CD4-positive, alpha-beta memory T cell (primary cell): ENCODE measurements around the gene LRP2BP. TPM values are rescaled to one million over a fixed set of nuclear protein-coding genes. Genes with fewer than 3 reads are reported as not detected.
A peak's percentile ranks its signal among the peaks of the same experiment; 100 is the strongest.
"Not testable (repeated sequence)": the region's sequence is repeated elsewhere in the genome, so short reads cannot be mapped to it uniquely, and the experiment has no call there.

Experiments
- CTCF ChIA-PET: fragments of 350-600 bp; sonication (Branson Sonifier 250); formaldehyde crosslinking; loops from one replicate; lab custom pipeline; 2021; ENCODE audit warnings: inconsistent platforms; ENCODE audit not compliant: partially characterized antibody; lab: Charles Lee
- POLR2A ChIA-PET: fragments of 350-600 bp; sonication (Branson Sonifier 250); formaldehyde crosslinking; loops from one replicate; lab custom pipeline; 2021; ENCODE audit not compliant: partially characterized antibody; lab: Charles Lee
- DNase-seq, 5 donors: peaks; one replicate each; pipeline versions ENCODE4 v3.0.0 to v3.0.0-alpha.2; 2020 to 2022; ENCODE audit warnings: mixed read lengths in 1 of 5
- H3K27ac ChIP-seq: one replicate; pipeline ENCODE4 v1.7.0; 2013; ENCODE audit warnings: low read depth, low read length
- H3K27me3 ChIP-seq: 2 replicates; pipeline ENCODE4 v1.7.0; 2013; ENCODE audit warnings: mild to moderate bottlenecking, low read length, moderate library complexity; ENCODE audit not compliant: insufficient read depth
- H3K36me3 ChIP-seq: 2 replicates; pipeline ENCODE4 v1.7.0; 2013; ENCODE audit warnings: mild to moderate bottlenecking, low read length, moderate library complexity; ENCODE audit not compliant: insufficient read depth
- H3K4me1 ChIP-seq: 2 replicates; pipeline ENCODE4 v1.7.0; 2013; ENCODE audit warnings: mild to moderate bottlenecking, low read length, moderate library complexity; ENCODE audit not compliant: insufficient read depth
- H3K4me3 ChIP-seq, 2 donors: one replicate each; pipeline ENCODE4 v1.7.0; 2013; ENCODE audit warnings: low read length in 2 of 2, mild to moderate bottlenecking in 1 of 2
- H3K9me3 ChIP-seq, 2 donors: one replicate each; pipeline ENCODE4 v1.7.0; 2013; ENCODE audit warnings: low read length in 2 of 2, control low read depth in 1 of 2; ENCODE audit not compliant: control insufficient read depth in 1 of 2
- H3K27ac Mint-ChIP-seq, 7 donors: one replicate each; pipeline ENCODE4 v1.8.0; 2020 to 2021; ENCODE audit warnings: mixed read lengths in 7 of 7, mild to moderate bottlenecking in 6 of 7, inconsistent platforms in 3 of 7, moderate library complexity in 3 of 7
- H3K27me3 Mint-ChIP-seq, 2 donors: one replicate each; pipeline ENCODE4 v1.8.0; 2020 to 2021; ENCODE audit warnings: mixed read lengths in 2 of 2
- H3K36me3 Mint-ChIP-seq, 2 donors: one replicate each; pipeline ENCODE4 v1.8.0; 2020 to 2021; ENCODE audit warnings: mixed read lengths in 2 of 2, inconsistent platforms in 1 of 2, mild to moderate bottlenecking in 1 of 2
- H3K4me1 Mint-ChIP-seq, 4 donors: one replicate each; pipeline ENCODE4 v1.8.0; 2020 to 2021; ENCODE audit warnings: mixed read lengths in 4 of 4, mild to moderate bottlenecking in 1 of 4
- H3K4me3 Mint-ChIP-seq, 8 donors: one replicate each; pipeline ENCODE4 v1.8.0; 2020 to 2021; ENCODE audit warnings: mixed read lengths in 8 of 8, mild to moderate bottlenecking in 7 of 8, moderate library complexity in 6 of 8, inconsistent platforms in 3 of 8
- H3K9me3 Mint-ChIP-seq, 8 donors: one replicate each; pipeline ENCODE4 v1.8.0; 2020 to 2021; ENCODE audit warnings: mixed read lengths in 8 of 8, mild to moderate bottlenecking in 5 of 8, inconsistent platforms in 3 of 8, moderate library complexity in 1 of 8
- intact Hi-C: fragments of 100-400 bp; cut with micrococcal nuclease; formaldehyde crosslinking; loops from one replicate; pipeline ENCODE4 v1.15.1; 2023
- polyA plus RNA-seq, 2 donors: library from polyadenylated mRNA; unstranded; fragments of 300-500 nt; fragmentation: Illumina TruSeq; gene quantifications; one replicate each; pipeline ENCODE4 v1.2.3, GENCODE V29; 2021
- total RNA-seq, 2 experiments: library from RNA; stranded (reverse); gene quantifications; one replicate each; pipeline ENCODE4 v1.2.3, GENCODE V29; 2021

Gene LRP2BP
- total and polyA plus RNA-seq, 4 experiments from 2014 or later = 0.20 to 1.9 (median 1.9) TPM; not detected in 1

- no peaks in the 10 kb centered on the region for H3K27me3 Mint-ChIP-seq
- no peak for DNase-seq
- peaks cover 5% of the 10 kb centered on the region for H3K4me1 ChIP-seq
- H3K27ac ChIP-seq = no peak overlapping the region
- H3K4me1 Mint-ChIP-seq = peaks cover 4 to 8% (median 6%) of the 10 kb centered on the region in 4 donors
- no peaks in the 10 kb centered on the region for H3K9me3 ChIP-seq
- H3K36me3 Mint-ChIP-seq = peaks cover 45 to 47% of the 10 kb centered on the region in 2 donors
- ChIA-PET POLR2A (interaction anchor here (0.7 kb wide), 1 partner anchor 108 kb away, joined by 3 read pairs; no protein-coding TSS in a partner anchor), CTCF (no interaction called here)
- peaks cover 0 to 5% (median 0%) of the 10 kb centered on the region in 8 donors for H3K9me3 Mint-ChIP-seq
- intact Hi-C loops = no loop called here
- no peaks in the 10 kb centered on the region for H3K27me3 ChIP-seq
- no peak overlapping the region for H3K4me3 Mint-ChIP-seq
- H3K36me3 ChIP-seq = no peaks in the 10 kb centered on the region
- H3K4me3 ChIP-seq = no peak overlapping the region
- H3K27ac Mint-ChIP-seq = peak overlapping the region in 2 of 7 donors; percentile 27 to 47
These were observed 77.0 kb downstream of the LRP2BP start for GRCh38 chr4:185318679-185319078.

GRCh38 chr4:185317880-185318279 lies 77.8 kb downstream of the LRP2BP start:
- Mint-ChIP-seq H3K36me3 (peaks cover 47 to 54% of the 10 kb centered on the region in 2 donors), H3K4me3 (no peak overlapping the region), H3K27ac (no peak overlapping the region), H3K9me3 (peaks cover 0 to 5% (median 0%) of the 10 kb centered on the region in 8 donors), H3K27me3 (no peaks in the 10 kb centered on the region), H3K4me1 (peaks cover 4 to 8% (median 6%) of the 10 kb centered on the region in 4 donors)
- intact Hi-C loops = no loop called here
- no peak for DNase-seq
- Histone ChIP-seq H3K9me3 (no peaks in the 10 kb centered on the region), H3K27ac (no peak overlapping the region), H3K4me1 (peaks cover 5% of the 10 kb centered on the region), H3K4me3 (no peak overlapping the region), H3K36me3 (no peaks in the 10 kb centered on the region), H3K27me3 (no peaks in the 10 kb centered on the region)
- ChIA-PET POLR2A (no interaction called here), CTCF (no interaction called here)

GRCh38 chr4:185317462-185317861 lies 78.3 kb downstream of the LRP2BP start:
- H3K4me3 Mint-ChIP-seq, POLR2A ChIA-PET, H3K27me3 ChIP-seq, H3K27ac Mint-ChIP-seq, H3K27ac ChIP-seq, H3K9me3 Mint-ChIP-seq, H3K4me1 Mint-ChIP-seq, H3K4me3 ChIP-seq, CTCF ChIA-PET, H3K9me3 ChIP-seq, DNase-seq, H3K27me3 Mint-ChIP-seq, H3K36me3 ChIP-seq, H3K4me1 ChIP-seq, intact Hi-C loops: not testable (repeated sequence)
- H3K36me3 Mint-ChIP-seq = peaks cover 51 to 54% of the 10 kb centered on the region in 2 donors

Other genes starting within 250 kb of the LRP2BP start
- 10 to 100 TPM; 41.6 to 41.9 TPM for gene CFAP97, start 191.9 kb downstream of the LRP2BP start, total RNA-seq
- 100 to 1,000 TPM; 123 to 128 TPM for gene CFAP97, start 191.9 kb downstream of the LRP2BP start, polyA plus RNA-seq
- gene SNX25, start 186.3 kb downstream of the LRP2BP start, total RNA-seq = 10 to 100 TPM; 23.0 to 24.5 TPM
- gene SNX25, start 186.3 kb downstream of the LRP2BP start, polyA plus RNA-seq = 1 to 10 TPM; 3.5 to 8.4 TPM
- 1 to 10 TPM; 5.9 to 6.6 TPM for gene ANKRD37, start 917 bp upstream of the LRP2BP start, total RNA-seq
- gene ANKRD37, start 917 bp upstream of the LRP2BP start, polyA plus RNA-seq = 10 to 100 TPM in 1 of 2 donors, 1 to 10 TPM in 1; 9.5 to 10.2 TPM
- 10 to 100 TPM; 30.1 to 30.3 TPM for gene UFSP2, start 30.0 kb upstream of the LRP2BP start, total RNA-seq
- 10 to 100 TPM; 43.8 to 53.8 TPM for gene UFSP2, start 30.0 kb upstream of the LRP2BP start, polyA plus RNA-seq
- gene CCDC110, start 75.8 kb upstream of the LRP2BP start, total RNA-seq = under 1 TPM; 0.19 to 0.90 TPM
- under 1 TPM in 1 of 2 donors, not detected in 1; 0.24 TPM for gene CCDC110, start 75.8 kb upstream of the LRP2BP start, polyA plus RNA-seq
- gene PDLIM3, start 139.6 kb upstream of the LRP2BP start, total RNA-seq = not detected
- not detected for gene PDLIM3, start 139.6 kb upstream of the LRP2BP start, polyA plus RNA-seq